Central memory CD8-positive, alpha-beta T cell (primary cell): ENCODE measurements around the gene KLF15.

Experiments used
- ATAC-seq: fragments of 150-1000 bp; cut with Tn5 transposase; replicated peaks from 2 replicates; pipeline ENCODE4 v1.10.0; 2022; ENCODE audit warnings: mild to moderate bottlenecking, moderate FRiP score, moderate number of reproducible peaks; ENCODE audit not compliant: poor library complexity, severe bottlenecking; ENCODE audit errors: extremely low read depth
- DNase-seq, 2 donors: peaks; one replicate each; pipeline ENCODE4 v3.0.0; 2021; ENCODE audit warnings: low spot score in 2 of 2
- H3K27ac Mint-ChIP-seq: one replicate; pipeline ENCODE4 v1.8.0; 2022; ENCODE audit warnings: low read depth, mild to moderate bottlenecking, moderate library complexity, mixed read lengths
- H3K27me3 Mint-ChIP-seq: one replicate; pipeline ENCODE4 v1.8.0; 2022; ENCODE audit warnings: mixed read lengths
- H3K36me3 Mint-ChIP-seq: one replicate; pipeline ENCODE4 v1.8.0; 2022; ENCODE audit warnings: mild to moderate bottlenecking, moderate library complexity, mixed read lengths; ENCODE audit not compliant: insufficient read depth
- H3K4me1 Mint-ChIP-seq: one replicate; pipeline ENCODE4 v1.8.0; 2022; ENCODE audit warnings: mixed read lengths
- H3K4me3 Mint-ChIP-seq: one replicate; pipeline ENCODE4 v1.8.0; 2022; ENCODE audit warnings: mild to moderate bottlenecking, moderate library complexity, mixed read lengths
- H3K9me3 Mint-ChIP-seq: one replicate; pipeline ENCODE4 v1.8.0; 2022; ENCODE audit warnings: mixed read lengths

The KLF15 gene

DNA sequence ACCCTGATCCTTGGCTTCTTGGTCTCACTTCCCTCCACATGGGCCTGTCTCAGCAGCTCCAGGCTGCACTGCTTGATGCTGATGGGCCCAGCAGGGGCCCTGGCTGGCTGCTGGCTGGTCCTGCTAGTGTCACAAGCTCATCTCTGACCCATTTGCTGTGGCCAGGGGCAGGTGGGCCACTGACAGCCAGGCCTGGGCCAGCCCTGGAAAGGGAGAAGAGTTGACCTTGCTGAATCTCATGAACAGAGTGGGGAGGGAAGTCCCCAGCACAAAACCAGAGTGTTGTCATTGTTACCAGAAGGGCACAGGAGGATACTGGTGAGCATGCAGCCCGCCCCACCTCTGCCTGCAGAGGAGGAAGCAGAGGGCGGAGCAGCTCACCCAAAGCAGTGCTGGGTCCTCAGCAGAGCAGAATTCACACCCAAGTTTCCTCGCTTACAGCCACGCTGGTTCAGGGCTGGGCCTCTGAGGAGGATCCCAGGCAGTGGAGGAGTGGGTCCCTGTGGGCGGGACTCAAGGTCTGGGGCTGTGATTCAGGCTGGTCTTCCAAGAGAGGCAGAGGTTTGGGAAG is 7.6 kb upstream of the KLF15 start:
- no peak overlapping the region for H3K27ac Mint-ChIP-seq
- DNase-seq, result no peak
- no peaks in the 10 kb centered on the region for H3K4me1 Mint-ChIP-seq
- ATAC-seq, result no peak
- H3K36me3 Mint-ChIP-seq, result no peaks in the 10 kb centered on the region
- H3K9me3 Mint-ChIP-seq, result no peaks in the 10 kb centered on the region
- H3K4me3 Mint-ChIP-seq, result no peak overlapping the region
- peaks cover 66% of the 10 kb centered on the region for H3K27me3 Mint-ChIP-seq

DNA sequence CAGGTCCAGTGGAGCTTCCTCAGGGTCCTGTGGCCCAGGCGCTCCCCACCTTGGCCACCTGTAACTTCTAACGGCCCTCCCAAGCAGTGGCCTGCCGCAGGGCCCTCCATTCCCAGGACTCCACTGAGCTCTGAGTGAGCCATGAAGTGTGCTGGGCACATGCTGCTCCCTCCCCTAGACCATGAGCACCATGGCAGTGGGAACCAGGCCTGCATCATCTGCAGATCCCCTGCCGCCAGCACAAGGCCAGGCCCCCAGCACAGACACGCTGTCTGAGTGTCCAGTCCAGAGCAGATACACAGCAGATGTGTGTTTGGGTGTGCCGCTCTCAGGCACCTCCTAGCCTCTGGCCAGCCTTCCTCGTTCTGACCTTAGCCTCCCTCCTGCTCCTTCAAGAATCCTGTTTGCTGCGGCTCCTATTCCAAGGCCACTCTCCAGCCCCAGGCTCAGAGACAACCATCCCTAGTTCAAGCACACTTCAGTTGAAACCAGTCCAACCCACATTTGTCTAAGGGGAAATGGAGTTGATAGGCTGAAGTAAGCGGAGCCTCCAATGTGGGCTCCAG is 7.0 kb upstream of the KLF15 start:
- no peak for ATAC-seq

DNA sequence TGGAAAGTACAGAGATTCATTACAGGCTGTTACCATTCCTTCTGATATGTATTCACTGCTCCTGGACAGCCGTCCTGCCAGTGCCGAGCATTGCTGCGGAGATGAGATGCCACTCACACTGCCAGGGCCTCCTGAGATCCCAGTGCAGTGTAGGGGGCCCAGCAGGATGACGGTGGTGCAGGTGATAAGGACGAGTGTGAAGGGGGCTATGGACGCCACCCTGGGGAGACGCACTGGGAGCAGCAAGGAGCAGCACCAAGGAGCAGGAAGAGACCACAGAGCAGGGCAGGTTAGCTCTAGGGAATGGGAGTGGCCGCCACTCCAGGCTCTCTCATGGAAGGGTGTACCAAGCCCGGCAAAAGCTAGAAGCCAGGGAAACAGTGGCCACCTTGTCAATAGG is 4.0 kb upstream of the KLF15 start:
- peaks cover 80% of the 10 kb centered on the region for H3K27me3 Mint-ChIP-seq
- H3K4me1 Mint-ChIP-seq, result peaks cover 11% of the 10 kb centered on the region
- DNase-seq, result no peak
- ATAC-seq, result no peak
- no peak overlapping the region for H3K4me3 Mint-ChIP-seq
- H3K36me3 Mint-ChIP-seq, result no peaks in the 10 kb centered on the region
- H3K27ac Mint-ChIP-seq, result no peak overlapping the region
- H3K9me3 Mint-ChIP-seq, result no peaks in the 10 kb centered on the region

More for the DNA sequence above, 7.0 kb upstream of the KLF15 start:
- Mint-ChIP-seq H3K4me1 (no peaks in the 10 kb centered on the region), H3K9me3 (no peaks in the 10 kb centered on the region), H3K36me3 (no peaks in the 10 kb centered on the region), H3K27me3 (peaks cover 72% of the 10 kb centered on the region), H3K4me3 (no peak overlapping the region), H3K27ac (no peak overlapping the region)
- no peak for DNase-seq

DNA sequence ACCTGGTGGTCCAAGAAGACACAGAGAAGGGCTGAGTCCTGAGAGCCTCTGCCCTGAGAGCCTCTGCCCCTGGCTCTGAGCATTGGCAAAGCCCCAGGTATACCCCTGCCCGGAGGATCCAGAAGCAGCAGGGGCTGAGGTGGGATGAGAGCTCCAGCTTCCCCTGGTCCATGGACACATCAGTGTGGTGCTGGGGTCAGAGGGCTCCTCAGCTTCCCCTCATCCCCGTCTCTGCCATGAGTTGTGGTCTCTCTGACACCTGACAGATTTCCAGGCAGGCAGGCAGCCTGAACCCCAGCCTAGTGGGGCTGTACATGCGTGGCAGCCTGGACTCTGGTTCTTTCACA is 3.5 kb upstream of the KLF15 start:
- no peak overlapping the region for H3K27ac Mint-ChIP-seq
- H3K4me1 Mint-ChIP-seq, result peaks cover 13% of the 10 kb centered on the region
- ATAC-seq, result no peak
- DNase-seq, result no peak
- H3K36me3 Mint-ChIP-seq, result no peaks in the 10 kb centered on the region
- no peaks in the 10 kb centered on the region for H3K9me3 Mint-ChIP-seq
- H3K4me3 Mint-ChIP-seq, result no peak overlapping the region
- peaks cover 80% of the 10 kb centered on the region for H3K27me3 Mint-ChIP-seq

DNA sequence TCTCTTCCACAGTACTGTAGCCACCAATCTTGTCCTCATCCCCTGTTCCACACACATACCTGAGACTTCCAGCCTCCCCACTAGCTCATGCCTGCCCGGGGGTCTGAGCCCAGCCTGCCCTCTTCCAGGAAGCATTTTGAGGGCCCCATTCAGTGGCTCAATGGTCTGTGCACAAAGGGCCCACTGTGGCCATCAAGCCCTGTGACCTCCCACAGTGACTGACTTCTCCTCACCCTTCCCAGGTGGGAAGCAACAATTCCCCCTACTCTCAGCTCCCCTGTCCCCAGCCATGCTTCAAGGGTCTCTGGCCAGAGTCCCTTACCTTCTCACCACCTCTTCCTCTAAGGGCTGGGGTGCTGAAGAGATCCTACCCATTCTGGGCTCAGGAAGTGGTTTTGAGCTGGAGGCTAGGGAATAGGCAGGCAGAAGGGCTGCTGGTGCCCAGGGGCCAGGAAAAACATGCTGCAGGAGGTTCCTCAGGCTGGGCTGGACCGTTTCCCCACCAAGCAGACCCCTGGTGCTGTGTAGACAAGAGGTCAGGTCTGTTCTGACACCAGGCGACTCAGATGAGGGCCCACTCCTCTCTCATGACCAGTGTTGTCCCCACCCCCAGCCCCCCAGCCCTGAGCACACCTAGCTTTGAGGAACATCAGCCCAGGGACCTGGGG is 3.0 kb upstream of the KLF15 start:
- Mint-ChIP-seq H3K9me3 (no peaks in the 10 kb centered on the region), H3K27me3 (peaks cover 81% of the 10 kb centered on the region), H3K36me3 (no peaks in the 10 kb centered on the region), H3K4me1 (peaks cover 13% of the 10 kb centered on the region), H3K4me3 (no peak overlapping the region), H3K27ac (no peak overlapping the region)
- no peak for ATAC-seq
- DNase-seq, result no peak

DNA sequence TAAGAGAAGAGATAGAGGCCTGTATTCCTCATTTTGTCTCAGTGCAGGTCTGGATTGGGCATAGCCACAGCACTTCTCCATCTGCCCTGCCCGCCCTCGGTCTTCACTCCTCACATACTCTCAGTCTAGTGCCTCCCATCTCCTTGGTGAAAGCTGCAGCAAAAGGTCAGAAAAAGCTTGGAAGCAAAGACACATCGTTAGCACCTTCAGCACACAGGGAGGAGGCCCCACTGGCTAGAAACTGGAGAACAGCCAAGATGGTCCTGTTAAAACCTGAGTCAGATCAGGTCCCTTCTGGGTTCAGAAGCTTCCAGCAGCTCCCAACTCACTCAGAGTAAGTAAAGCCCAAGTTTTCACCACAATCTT is 1.6 kb upstream of the KLF15 start:
- ATAC-seq (no peak), DNase-seq (no peak)
- no peak overlapping the region for H3K27ac Mint-ChIP-seq
- H3K9me3 Mint-ChIP-seq, result no peaks in the 10 kb centered on the region
- H3K36me3 Mint-ChIP-seq, result no peaks in the 10 kb centered on the region
- H3K27me3 Mint-ChIP-seq, result peaks cover 75% of the 10 kb centered on the region
- H3K4me3 Mint-ChIP-seq, result peak overlapping the region; percentile 80
- H3K4me1 Mint-ChIP-seq, result peaks cover 13% of the 10 kb centered on the region

DNA sequence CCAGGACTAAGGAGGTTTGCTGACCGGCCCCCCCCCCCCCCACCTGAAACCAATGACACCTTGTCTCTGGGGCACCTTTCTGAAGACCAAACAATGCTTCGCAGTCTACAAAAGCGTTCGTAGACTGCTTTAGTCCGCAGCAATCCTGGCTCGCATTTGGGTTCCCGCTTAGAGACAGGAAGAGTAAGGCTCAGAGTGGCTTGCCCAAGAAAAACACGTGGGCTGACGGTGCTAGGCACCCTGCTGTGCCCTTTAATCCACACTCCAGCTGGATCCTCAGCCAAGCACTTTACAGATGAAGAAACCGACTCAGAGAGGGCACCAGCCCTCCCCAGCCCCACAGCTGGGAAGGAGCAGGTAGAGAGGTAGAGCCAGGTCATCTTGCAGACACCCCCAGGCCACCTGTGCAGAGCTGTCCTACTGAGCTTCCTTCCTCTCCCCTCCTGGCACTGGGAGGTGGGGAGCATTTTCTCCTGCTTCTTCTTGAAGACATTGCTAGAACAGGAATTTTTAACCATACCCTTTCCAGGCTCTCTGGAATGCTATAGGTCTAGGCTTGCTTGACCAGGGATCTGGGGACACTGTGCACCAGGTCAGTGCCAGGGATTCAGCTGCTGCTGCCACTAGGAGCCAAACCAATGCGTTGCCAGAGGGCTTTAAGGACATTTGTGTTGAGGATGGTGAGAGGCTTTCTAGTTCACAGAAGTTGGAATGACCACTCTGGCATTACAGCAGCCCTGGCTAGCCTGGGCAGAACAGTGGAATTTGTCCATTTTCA is 1.0 kb upstream of the KLF15 start:
- no peaks in the 10 kb centered on the region for H3K9me3 Mint-ChIP-seq
- ATAC-seq (no peak), DNase-seq (no peak)
- H3K36me3 Mint-ChIP-seq, result no peaks in the 10 kb centered on the region
- peaks cover 13% of the 10 kb centered on the region for H3K4me1 Mint-ChIP-seq
- no peak overlapping the region for H3K27ac Mint-ChIP-seq
- H3K27me3 Mint-ChIP-seq, result peaks cover 73% of the 10 kb centered on the region
- H3K4me3 Mint-ChIP-seq, result peak overlapping the region; percentile 80

DNA sequence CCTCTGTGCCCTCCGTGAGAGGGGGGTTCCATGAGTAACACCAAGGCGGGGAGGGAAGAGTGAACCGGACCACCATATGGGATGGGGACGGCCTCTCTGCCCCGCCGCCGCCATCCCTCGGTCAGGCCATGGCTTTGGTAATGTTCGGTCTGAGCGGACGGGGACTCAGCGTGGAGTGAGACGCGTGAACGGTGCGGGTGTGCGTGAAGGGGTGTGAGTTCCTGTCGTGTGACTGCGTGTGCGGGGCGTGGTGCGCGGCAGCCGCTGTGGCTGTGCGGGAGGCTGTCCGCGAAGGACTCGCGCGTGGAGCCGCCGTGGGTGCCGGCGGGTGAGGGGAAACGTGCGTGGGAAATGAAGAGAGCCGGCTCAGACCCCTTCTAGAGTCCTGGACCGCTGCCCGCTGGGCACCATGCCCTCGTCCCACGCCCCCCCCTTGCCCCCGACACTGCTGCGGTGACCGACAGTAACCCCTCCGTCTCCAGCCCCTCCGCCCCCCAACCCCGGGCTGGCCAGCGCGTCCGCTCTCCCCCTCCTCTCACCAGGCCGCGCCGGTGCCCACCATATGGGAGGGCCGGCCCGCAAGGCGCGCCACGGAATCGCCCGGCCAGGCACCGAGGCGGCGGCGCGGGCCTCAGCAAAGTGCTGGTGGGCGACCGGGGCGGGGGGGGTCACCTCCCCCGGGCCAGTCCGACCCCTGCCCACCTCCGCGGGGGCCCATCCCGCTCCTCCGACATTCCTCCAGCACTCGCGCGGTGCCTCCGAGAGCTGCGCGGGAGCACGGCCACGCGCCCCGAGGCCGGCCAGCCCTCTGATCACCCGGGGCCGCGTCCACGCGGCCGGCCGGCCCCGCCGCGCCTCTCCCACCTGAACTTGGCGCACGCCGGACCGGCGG is 589 bp downstream of the KLF15 start:
- Mint-ChIP-seq H3K4me1 (peaks cover 13% of the 10 kb centered on the region), H3K9me3 (no peaks in the 10 kb centered on the region), H3K27me3 (peaks cover 58% of the 10 kb centered on the region), H3K36me3 (no peaks in the 10 kb centered on the region), H3K27ac (no peak overlapping the region), H3K4me3 (peak overlapping the region; percentile 82)
- ATAC-seq (no peak), DNase-seq (no peak)

DNA sequence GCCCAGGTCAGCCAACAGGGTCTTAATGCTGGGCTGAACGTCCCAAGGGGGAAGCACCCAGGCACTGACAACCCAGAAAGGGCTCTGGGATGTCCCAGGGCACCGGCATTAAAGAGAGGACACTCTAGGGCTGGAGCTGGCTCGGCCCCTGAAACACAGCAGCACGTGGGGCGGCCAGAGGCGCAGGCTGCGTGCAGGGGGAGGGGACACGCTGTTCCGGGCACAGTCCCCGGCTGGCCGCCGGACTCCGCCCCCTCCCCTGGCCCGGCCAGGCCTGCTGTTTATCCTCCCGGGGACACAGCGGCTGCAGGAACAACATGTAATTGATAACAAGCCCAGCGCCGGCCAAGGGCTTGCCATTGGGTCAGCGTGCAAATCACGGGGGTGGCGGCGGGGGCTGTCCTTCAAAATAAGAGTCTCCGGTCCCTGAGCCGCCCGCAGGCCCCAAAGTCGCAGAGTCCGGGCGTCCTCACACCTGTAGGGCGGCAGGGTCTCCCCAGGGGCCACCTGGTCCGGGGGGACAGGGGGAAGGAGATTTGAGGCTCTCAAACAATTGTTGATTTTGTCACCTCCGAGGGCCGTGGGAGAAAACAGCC is 1.3 kb downstream of the KLF15 start:
- Mint-ChIP-seq H3K4me3 (peak overlapping the region; percentile 82), H3K9me3 (no peaks in the 10 kb centered on the region), H3K4me1 (peaks cover 13% of the 10 kb centered on the region), H3K36me3 (no peaks in the 10 kb centered on the region), H3K27ac (no peak overlapping the region), H3K27me3 (peaks cover 51% of the 10 kb centered on the region)
- ATAC-seq (no peak), DNase-seq (no peak)

DNA sequence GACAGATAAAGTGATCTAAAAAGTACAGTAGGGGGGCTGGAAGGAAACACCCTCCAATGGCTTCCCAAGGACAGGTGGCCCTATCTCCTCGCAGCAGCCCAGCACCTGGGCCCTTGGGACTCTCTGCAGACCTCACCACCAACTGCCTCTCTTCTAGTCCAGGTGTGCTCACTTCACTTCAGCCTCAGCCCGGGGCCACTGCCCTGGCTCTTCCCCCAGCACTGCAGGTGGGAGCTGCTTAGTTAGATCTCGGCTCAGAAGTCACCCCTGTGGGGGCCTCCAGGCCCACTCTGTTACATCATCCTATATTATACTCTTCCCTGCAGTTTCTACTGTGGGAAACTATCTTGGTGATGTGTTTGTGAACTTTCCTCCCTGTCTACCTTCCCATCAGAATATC is 2.0 kb downstream of the KLF15 start:
- Mint-ChIP-seq H3K4me3 (peak overlapping the region; percentile 82), H3K9me3 (no peaks in the 10 kb centered on the region), H3K27ac (no peak overlapping the region), H3K27me3 (peaks cover 45% of the 10 kb centered on the region), H3K4me1 (peaks cover 13% of the 10 kb centered on the region), H3K36me3 (no peaks in the 10 kb centered on the region)
- DNase-seq (no peak), ATAC-seq (no peak)

DNA sequence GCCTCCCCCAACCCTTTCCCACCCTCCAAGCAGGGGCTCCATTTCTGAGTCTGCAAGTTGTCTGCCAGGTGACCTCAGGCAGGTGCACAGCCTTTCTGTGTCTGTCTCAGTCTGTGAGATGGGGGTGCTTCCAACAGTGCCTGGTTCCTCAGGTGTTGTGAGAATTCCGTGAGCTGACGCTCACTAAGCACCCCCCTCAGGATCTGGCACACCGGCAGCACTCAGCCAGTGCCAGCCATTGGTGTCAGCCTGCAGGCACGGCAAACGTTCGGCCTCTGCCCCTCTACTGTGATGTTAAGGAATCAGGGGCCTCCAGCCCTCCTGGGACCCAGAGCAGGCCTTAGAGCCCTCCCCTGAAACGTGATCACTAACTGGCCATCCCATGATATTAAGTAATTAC is 2.4 kb downstream of the KLF15 start:
- Mint-ChIP-seq H3K4me1 (peaks cover 13% of the 10 kb centered on the region), H3K4me3 (no peak overlapping the region), H3K9me3 (no peaks in the 10 kb centered on the region), H3K27ac (no peak overlapping the region), H3K27me3 (peaks cover 40% of the 10 kb centered on the region), H3K36me3 (no peaks in the 10 kb centered on the region)
- ATAC-seq (no peak), DNase-seq (no peak)

DNA sequence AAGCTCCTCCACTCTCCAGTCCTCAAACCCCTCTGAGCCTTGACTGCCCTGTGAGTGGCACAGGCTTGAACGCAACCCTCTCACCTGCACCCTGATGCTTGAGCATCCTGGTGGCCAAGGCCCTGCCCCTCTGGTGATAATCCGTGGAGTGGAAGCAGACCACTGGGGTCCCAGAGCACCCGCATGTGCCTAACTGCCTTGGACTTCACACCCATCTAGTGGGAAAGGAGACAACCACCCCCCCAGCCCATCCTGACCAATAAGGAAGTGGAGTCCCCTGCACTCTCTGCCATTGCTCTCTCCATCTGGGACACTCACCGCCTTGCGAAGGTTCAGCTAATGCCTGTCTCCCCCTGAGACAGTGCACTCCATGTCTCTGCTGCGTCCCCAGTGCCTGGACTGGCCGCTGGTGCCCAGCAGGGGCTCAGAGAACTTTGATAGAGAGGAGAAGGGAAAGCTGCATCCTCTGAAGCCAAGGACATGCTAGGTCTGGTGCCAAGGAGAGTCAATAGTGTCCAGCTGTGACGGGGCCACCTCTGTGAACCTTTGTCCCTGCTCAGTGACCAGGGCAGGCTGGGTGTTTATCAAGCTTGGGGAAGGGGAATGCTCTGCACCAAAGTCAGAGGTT is 3.4 kb downstream of the KLF15 start:
- Mint-ChIP-seq H3K4me3 (no peak overlapping the region), H3K27ac (no peak overlapping the region), H3K4me1 (peaks cover 13% of the 10 kb centered on the region), H3K36me3 (no peaks in the 10 kb centered on the region), H3K9me3 (no peaks in the 10 kb centered on the region), H3K27me3 (peaks cover 30% of the 10 kb centered on the region)
- ATAC-seq (no peak), DNase-seq (no peak)
